UCSD-AML1 (cell line): ENCODE measurements around the gene MAG.

Experiments
- DNase-seq: peaks from one replicate; lab custom pipeline; 2025; ENCODE audit not compliant: unreplicated experiment; lab: John Stamatoyannopoulos, UW

The MAG gene

GRCh38 chr19:35297515-35297848 is 5.5 kb downstream of the MAG start:
- DNase-seq, result no peak

GRCh38 chr19:35297922-35298321 is 6.0 kb downstream of the MAG start:
- DNase-seq, result no peak

GRCh38 chr19:35298561-35298972 is 6.6 kb downstream of the MAG start:
- DNase-seq, result no peak

- DNase-seq, result no peak
These were observed 7.8 kb downstream of the MAG start for GRCh38 chr19:35299523-35300338.

GRCh38 chr19:35300339-35300649 is 8.3 kb downstream of the MAG start:
- no peak for DNase-seq

GRCh38 chr19:35301961-35302360 is 10.0 kb downstream of the MAG start:
- DNase-seq, result no peak

DNA sequence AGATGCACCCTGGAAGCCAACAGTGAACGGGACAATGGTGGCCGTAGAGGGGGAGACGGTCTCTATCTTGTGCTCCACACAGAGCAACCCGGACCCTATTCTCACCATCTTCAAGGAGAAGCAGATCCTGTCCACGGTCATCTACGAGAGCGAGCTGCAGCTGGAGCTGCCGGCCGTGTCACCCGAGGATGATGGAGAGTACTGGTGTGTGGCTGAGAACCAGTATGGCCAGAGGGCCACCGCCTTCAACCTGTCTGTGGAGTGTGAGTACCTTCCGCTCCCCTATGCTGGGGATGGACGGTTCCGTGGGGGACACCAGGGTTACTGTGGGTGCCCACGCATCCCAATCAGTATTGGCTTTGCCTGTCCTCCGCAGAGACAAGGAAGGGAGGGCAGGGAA is 10.5 kb downstream of the MAG start:
- no peak for DNase-seq

- no peak for DNase-seq
These were observed 11.5 kb downstream of the MAG start for GRCh38 chr19:35303357-35303915.

- DNase-seq, result no peak
These were observed 12.1 kb downstream of the MAG start for GRCh38 chr19:35304036-35304435.

DNA sequence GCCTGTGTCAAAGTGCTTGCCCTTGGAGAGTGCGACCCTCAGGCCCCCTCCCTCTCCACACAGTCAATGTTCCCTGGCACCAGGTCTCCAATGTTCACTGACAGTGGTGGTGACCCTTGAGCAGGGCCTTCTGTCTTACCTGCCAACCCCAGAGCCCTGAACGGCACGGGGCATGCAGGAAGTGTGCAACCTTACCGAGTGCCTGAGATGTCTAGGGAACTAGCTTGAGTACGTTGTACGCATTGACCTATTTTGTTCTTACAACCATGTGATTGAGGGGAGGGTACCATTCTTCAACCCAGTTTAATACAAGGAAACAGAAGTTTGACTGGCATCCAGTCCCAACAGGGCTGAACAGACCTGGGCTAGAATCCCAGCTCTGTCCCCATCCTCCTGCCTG is 13.2 kb downstream of the MAG start:
- no peak for DNase-seq

- DNase-seq, result peak; percentile 31
These were observed 14.7 kb downstream of the MAG start for GRCh38 chr19:35306473-35307246.

DNA sequence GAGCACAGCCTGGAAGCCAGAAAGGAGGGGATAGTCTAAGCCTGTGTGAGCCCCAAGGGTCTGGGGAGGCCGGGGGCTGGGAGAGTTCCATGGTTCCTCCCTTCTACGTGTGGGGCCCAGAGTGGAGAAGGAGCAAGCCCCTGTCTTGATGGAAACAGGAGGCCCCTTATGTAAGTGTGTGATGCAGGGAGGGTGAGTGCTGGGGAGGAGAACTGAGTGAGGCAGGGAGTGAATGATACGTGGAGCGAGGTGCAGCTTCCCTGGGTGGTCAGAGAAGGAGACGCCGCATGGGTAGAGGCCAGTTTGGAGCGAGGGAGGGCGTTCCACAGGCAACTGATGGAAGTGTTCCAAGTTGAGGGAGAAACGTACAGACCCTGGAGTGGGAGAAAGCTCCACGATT is 16.0 kb downstream of the MAG start:
- no peak for DNase-seq

- DNase-seq, result no peak
These were observed 16.9 kb downstream of the MAG start for GRCh38 chr19:35308910-35309309.

- no peak for DNase-seq
These were observed 17.7 kb downstream of the MAG start for GRCh38 chr19:35309481-35310279.

DNA sequence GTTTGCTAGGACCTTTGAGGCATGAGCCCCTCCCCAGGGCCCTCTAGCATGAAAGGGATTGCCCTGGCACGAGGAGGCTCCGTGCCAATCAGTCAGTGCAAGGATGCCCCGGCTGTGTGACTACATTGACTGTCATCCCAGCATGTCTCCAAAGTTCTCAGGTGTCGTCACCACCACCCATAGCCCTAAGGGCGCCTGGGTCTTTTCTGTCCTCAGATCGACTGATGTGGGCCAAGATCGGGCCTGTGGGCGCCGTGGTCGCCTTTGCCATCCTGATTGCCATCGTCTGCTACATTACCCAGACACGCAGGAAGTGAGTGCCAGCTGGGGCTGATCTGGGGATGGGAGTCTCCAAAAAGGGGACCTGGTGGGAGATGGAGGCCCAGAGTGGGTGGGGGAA is 18.4 kb downstream of the MAG start:
- DNase-seq, result no peak

DNA sequence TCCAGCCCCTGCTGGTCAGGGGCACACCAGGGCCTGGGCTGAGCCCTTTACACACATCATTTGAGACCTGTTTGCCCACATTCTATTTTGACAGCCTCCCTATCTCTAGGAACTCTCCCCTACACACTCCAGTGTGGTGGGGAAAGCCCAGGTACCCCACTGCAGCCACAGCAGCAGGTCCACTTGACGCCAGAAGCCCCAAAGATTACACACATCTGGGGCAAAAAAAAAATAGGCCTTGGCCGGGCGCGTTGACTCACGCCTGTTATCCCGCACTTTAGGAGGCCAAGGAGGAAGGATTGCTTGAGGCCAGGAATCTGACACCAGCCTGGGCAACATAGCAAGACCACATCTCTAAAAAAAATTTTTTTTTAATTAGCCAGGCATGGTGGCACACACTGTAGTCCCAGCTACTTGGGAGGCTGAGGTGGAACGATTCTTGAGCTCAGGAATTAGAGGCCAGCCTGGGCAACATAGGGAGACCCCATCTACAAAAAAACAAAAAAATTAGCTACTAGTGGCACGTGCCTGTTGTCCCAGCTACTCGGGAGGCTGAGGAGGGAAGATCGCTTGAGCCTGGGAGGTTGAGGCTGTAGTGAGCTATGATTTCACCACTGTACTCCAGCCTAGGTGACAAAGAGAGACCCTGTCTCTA is 19.0 kb downstream of the MAG start:
- DNase-seq, result no peak

GRCh38 chr19:35311901-35312665 is 20.1 kb downstream of the MAG start:
- no peak for DNase-seq

GRCh38 chr19:35313587-35313986 is 21.6 kb downstream of the MAG start:
- no peak for DNase-seq

- no peak for DNase-seq
These were observed 22.1 kb downstream of the MAG start for GRCh38 chr19:35314031-35314430.

DNA sequence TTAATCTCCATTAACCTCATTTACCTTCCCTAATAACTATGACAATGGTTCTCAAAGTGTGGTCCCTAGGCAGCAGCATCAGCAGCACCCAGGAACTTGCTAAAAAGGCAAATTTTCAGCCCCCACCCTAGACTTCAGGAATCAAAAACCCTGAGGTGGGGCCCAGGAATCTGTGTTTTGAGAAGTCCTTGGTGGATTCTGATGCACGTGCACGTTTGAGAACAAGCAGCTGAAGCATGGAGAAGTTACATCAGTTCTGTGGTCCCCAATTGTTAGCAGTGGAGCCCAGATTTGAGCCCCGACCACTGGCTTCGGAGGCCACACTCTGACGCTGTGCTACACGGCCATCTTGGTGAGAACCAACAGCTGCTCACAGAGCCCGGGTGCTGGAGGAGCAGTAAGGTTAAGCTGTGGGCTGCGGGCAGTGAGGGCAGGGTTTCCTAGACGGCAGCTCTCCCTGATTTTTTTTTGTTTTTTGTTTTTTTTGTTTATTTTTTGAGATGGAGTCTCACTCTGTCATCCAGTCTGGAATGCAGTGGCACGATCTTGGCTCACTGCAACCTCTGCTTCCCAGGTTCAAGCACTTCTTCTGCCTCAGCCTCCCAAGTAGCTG is 23.0 kb downstream of the MAG start:
- DNase-seq, result no peak
